NT2/D1 (cell line): ENCODE measurements around the gene RPRD1A.

Source experiments
- SUZ12 ChIP-seq: IDR thresholded peaks from 2 replicates; pipeline ENCODE4 v1.6.1; 2011; ENCODE audit not compliant: insufficient read length, insufficient read depth; ENCODE audit errors: extremely low read depth
- YY1 ChIP-seq: IDR thresholded peaks from 2 replicates; pipeline ENCODE4 v1.6.1; 2011; ENCODE audit not compliant: insufficient read length, insufficient read depth
- ZNF274 ChIP-seq: IDR thresholded peaks from 2 replicates; pipeline ENCODE4 v1.6.1; 2011; ENCODE audit warnings: mild to moderate bottlenecking, low read depth, low read length

DNA sequence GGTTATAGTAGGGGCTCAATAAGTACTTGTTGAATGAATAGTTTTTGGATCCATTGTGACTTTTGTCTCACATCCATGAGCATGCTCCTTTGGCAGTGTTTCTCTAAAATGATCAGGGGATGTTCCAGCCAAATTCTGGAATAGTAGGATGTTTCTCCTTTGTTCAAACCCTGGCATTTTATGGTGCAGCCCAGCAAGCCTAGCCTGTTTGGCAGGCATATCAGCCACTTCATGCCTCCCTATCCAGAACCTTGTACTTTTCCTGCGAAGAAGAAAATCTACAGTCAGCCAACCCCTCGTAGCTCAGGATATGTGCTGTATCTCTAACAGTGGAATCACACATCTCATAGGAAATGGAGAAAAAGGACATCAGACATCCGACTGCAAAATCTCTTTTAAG is 27.1 kb upstream of the RPRD1A start:
- TF ChIP-seq ZNF274 = no peak
- no peak for TF ChIP-seq YY1
- no peak for TF ChIP-seq SUZ12
